ENCODE data around the gene HVCN1.

GRCh38 chr12:110639336-110640141 lies 49.4 kb downstream of the HVCN1 start:
- TF ChIP-seq CTCF (IDR thresholded peaks at IDR 0.05; ENCODE audit: insufficient read depth, low read length, poor library complexity, severe bottlenecking) (no peak), EZH2phosphoT487 (conservative IDR thresholded peaks at IDR 0.05; ENCODE audit: low read length) (no peak)
